ENCODE results near the gene ITCH. TPM values are rescaled to one million over a fixed set of nuclear protein-coding genes. Genes with fewer than 3 reads are reported as not detected.
"Not testable (repeated sequence)": the region's sequence is repeated elsewhere in the genome, so short reads cannot be mapped to it uniquely, and the experiment has no call there.

Gene ITCH
- total RNA-seq, 1 experiment from 2014 or later = 68.3 TPM

DNA sequence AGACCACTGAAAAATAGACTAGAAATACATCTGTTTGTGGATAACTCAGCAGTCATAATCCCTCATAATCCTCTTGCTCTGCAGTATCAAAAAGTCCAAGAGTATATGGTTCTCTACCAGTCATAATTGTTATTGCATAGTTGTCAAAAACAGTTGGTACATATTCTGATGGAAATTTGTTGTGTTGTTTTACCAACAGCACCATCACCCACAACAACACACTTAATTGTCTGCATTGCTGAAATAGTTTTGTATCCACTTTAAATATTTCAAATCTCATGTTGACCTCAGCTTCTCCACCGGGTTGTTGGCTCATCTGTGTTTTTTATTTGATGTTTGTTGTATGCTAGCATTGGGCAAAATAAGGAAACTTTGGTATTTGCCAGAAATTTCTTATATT, 39.4 kb downstream of the ITCH start:
- no TSS peak for BruUV-seq (replicated peaks)
- POLR2A ChIA-PET = interaction anchor here (0.7 to 3.5 kb wide), 7 partner anchors 12 to 287 kb away, joined by 3 to 20 read pairs (median 4); partner anchors contain the start of gene ITCH

GRCh38 chr20:34403063-34403827, 40.2 kb downstream of the ITCH start:
- no peak for TF ChIP-seq CTCF (IDR thresholded peaks at IDR 0.05; ENCODE audit: unreplicated experiment)
- Mint-ChIP-seq H3K36me3 (ENCODE audit: insufficient read depth, unreplicated experiment) (peaks cover 48% of the 10 kb centered on the region), H3K27ac (ENCODE audit: low read depth, unreplicated experiment) (peak overlapping the region; percentile 0), H3K27me3 (ENCODE audit: insufficient read depth, unreplicated experiment) (no peaks in the 10 kb centered on the region), H3K4me3 (ENCODE audit: unreplicated experiment) (no peak overlapping the region), H3K9me3 (ENCODE audit: unreplicated experiment) (no peaks in the 10 kb centered on the region), H3K4me1 (ENCODE audit: insufficient read depth, unreplicated experiment) (peaks cover 26% of the 10 kb centered on the region)
- DNase-seq (ENCODE audit: unreplicated experiment) = no peak
- intact Hi-C loops (cut with micrococcal nuclease) = no loop called here
- ChIA-PET POLR2A (interaction anchor here (0.6 to 3.5 kb wide), 7 partner anchors 11 to 291 kb away, joined by 3 to 20 read pairs (median 4); partner anchors contain the start of genes EIF2S2 and ITCH), CTCF (interaction anchor here (5.3 kb wide), 1 partner anchor 90 kb away, joined by 45 read pairs; no protein-coding TSS in a partner anchor)
- BruUV-seq (replicated peaks) = no TSS peak

More for the DNA sequence above, 39.4 kb downstream of the ITCH start:
- intact Hi-C loops (cut with micrococcal nuclease) = no loop called here
- H3K4me3 Mint-ChIP-seq (ENCODE audit: unreplicated experiment) = no peak overlapping the region
- peaks cover 49% of the 10 kb centered on the region for H3K36me3 Mint-ChIP-seq (ENCODE audit: insufficient read depth, unreplicated experiment)
- H3K27me3 Mint-ChIP-seq (ENCODE audit: insufficient read depth, unreplicated experiment) = no peaks in the 10 kb centered on the region
- no peak for TF ChIP-seq CTCF (IDR thresholded peaks at IDR 0.05; ENCODE audit: unreplicated experiment)
- DNase-seq (ENCODE audit: unreplicated experiment) = no peak
- no peak overlapping the region for H3K27ac Mint-ChIP-seq (ENCODE audit: low read depth, unreplicated experiment)
- CTCF ChIA-PET = interaction anchor here (0.6 to 5.3 kb wide), 4 partner anchors 30 to 90 kb away, joined by 3 to 45 read pairs (median 4); partner anchors contain the start of gene ITCH
- H3K4me1 Mint-ChIP-seq (ENCODE audit: insufficient read depth, unreplicated experiment) = peaks cover 23% of the 10 kb centered on the region
- H3K9me3 Mint-ChIP-seq (ENCODE audit: unreplicated experiment) = no peaks in the 10 kb centered on the region

DNA sequence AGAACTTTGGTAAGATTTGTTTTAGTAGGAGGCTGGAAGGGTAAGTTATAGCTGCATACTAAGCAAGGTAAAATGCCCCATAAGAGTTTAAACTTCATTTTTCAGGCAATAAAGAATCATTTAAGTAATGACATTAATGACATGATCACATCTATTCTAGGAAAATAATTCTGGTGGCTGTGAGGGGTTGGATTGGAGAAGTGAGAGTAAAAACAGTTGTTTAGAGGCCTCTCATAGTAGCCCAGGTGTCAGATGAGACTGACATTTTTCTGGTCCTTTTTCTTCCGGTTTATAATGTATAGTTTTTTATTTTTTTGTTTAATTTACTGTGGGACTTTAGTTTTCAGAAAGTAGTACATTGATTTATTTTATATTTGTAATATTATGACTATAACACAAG, 40.8 kb downstream of the ITCH start:
- Mint-ChIP-seq H3K4me1 (ENCODE audit: insufficient read depth, unreplicated experiment) (peaks cover 26% of the 10 kb centered on the region), H3K27me3 (ENCODE audit: insufficient read depth, unreplicated experiment) (no peaks in the 10 kb centered on the region), H3K36me3 (ENCODE audit: insufficient read depth, unreplicated experiment) (peaks cover 48% of the 10 kb centered on the region), H3K9me3 (ENCODE audit: unreplicated experiment) (no peaks in the 10 kb centered on the region), H3K27ac (ENCODE audit: low read depth, unreplicated experiment) (peak overlapping the region; percentile 0), H3K4me3 (ENCODE audit: unreplicated experiment) (no peak overlapping the region)
- TF ChIP-seq CTCF (IDR thresholded peaks at IDR 0.05; ENCODE audit: unreplicated experiment) = no peak
- BruUV-seq (replicated peaks) = no TSS peak
- intact Hi-C loops (cut with micrococcal nuclease) = no loop called here
- ChIA-PET CTCF (interaction anchor here (5.3 to 5.8 kb wide), 2 partner anchors 91 kb away, joined by 42 to 45 read pairs; no protein-coding TSS in a partner anchor), POLR2A (interaction anchor here (0.6 to 1.1 kb wide), 3 partner anchors 18 to 186 kb away, joined by 3 read pairs; no protein-coding TSS in a partner anchor)
- DNase-seq (ENCODE audit: unreplicated experiment) = no peak

DNA sequence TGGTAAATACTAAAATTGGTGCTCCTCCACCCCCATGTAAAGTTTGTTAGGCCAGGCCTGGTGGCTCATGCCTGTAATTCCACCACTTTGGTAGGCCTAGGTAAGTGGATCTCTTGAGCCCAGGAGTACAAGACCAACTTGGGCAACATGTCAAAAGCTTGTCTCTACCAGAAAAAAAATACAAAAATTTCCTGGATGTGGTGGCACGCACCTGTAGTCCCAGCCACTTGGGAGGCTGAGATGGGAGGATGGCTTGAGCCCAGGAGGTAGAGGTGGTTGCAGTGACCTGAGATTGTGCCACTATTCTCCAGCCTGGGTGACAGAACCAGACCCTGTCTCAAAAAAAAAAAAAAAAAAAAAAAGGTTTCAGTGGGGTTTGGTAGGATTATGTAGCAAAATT, 41.7 kb downstream of the ITCH start:
- Mint-ChIP-seq H3K4me1 (ENCODE audit: insufficient read depth, unreplicated experiment) (peaks cover 26% of the 10 kb centered on the region), H3K9me3 (ENCODE audit: unreplicated experiment) (no peaks in the 10 kb centered on the region), H3K36me3 (ENCODE audit: insufficient read depth, unreplicated experiment) (peaks cover 49% of the 10 kb centered on the region), H3K27me3 (ENCODE audit: insufficient read depth, unreplicated experiment) (no peaks in the 10 kb centered on the region), H3K4me3 (ENCODE audit: unreplicated experiment) (no peak overlapping the region), H3K27ac (ENCODE audit: low read depth, unreplicated experiment) (no peak overlapping the region)
- TF ChIP-seq CTCF (IDR thresholded peaks at IDR 0.05; ENCODE audit: unreplicated experiment) = no peak
- ChIA-PET CTCF (interaction anchor here (0.6 to 5.8 kb wide), 3 partner anchors 32 to 148 kb away, joined by 3 to 42 read pairs (median 5); no protein-coding TSS in a partner anchor), POLR2A (interaction anchor here (0.6 to 1.1 kb wide), 2 partner anchors 71 to 158 kb away, joined by 3 to 4 read pairs; no protein-coding TSS in a partner anchor)
- DNase-seq (ENCODE audit: unreplicated experiment) = no peak
- intact Hi-C loops (cut with micrococcal nuclease) = no loop called here
- BruUV-seq (replicated peaks) = no TSS peak

DNA sequence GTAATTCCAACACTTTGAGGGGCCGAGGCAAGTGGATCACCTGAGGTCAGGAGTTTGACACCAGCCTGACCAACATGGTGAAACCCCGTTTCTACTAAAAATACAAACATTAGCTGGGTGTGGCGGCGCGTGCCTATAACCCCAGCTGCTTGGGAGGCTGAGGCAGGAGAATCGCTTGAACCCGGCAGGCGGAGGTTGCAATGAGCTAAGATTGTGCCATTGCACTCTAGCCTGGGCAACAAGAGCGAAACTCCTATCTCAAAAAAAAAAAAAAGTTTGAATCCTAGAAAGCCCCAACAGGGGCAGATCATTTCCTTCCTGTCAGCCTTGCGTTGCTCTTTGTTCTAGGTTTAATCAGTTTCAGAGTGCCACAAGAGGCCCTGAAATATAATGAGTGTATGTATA, 42.2 kb downstream of the ITCH start:
- peaks cover 23% of the 10 kb centered on the region for H3K4me1 Mint-ChIP-seq (ENCODE audit: insufficient read depth, unreplicated experiment)
- H3K9me3 Mint-ChIP-seq (ENCODE audit: unreplicated experiment); BruUV-seq (replicated peaks); H3K27me3 Mint-ChIP-seq (ENCODE audit: insufficient read depth, unreplicated experiment); DNase-seq (ENCODE audit: unreplicated experiment); intact Hi-C loops (cut with micrococcal nuclease); H3K4me3 Mint-ChIP-seq (ENCODE audit: unreplicated experiment); H3K27ac Mint-ChIP-seq (ENCODE audit: low read depth, unreplicated experiment): not testable (repeated sequence)
- ChIA-PET CTCF (interaction anchor here (0.6 to 5.8 kb wide), 3 partner anchors 31 to 93 kb away, joined by 3 to 42 read pairs (median 5); no protein-coding TSS in a partner anchor), POLR2A (interaction anchor here (0.6 to 0.9 kb wide), 4 partner anchors 64 to 579 kb away, joined by 3 to 5 read pairs (median 4); no protein-coding TSS in a partner anchor)
- peaks cover 49% of the 10 kb centered on the region for H3K36me3 Mint-ChIP-seq (ENCODE audit: insufficient read depth, unreplicated experiment)

DNA sequence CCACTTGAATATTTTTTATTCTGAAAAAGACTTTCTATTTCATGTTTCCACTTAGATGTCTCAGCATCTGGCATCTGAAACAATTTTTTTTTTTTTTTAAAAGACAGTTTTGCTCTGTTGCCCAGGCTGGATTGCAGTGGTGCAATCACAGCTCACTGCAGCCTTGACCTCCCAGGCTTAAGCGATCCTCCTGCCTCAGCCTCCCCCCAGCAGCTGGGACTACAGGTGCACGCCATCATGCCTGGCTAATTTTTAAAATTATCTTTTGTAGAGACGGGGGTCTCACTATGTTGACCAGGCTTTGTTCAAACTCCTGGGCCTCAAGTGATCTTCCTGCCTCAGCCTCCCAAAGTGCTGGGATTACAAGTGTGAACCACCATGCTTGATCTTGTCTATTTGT, 42.9 kb downstream of the ITCH start:
- H3K4me3 Mint-ChIP-seq (ENCODE audit: unreplicated experiment); H3K9me3 Mint-ChIP-seq (ENCODE audit: unreplicated experiment); H3K27ac Mint-ChIP-seq (ENCODE audit: low read depth, unreplicated experiment); H3K27me3 Mint-ChIP-seq (ENCODE audit: insufficient read depth, unreplicated experiment); BruUV-seq (replicated peaks); DNase-seq (ENCODE audit: unreplicated experiment); intact Hi-C loops (cut with micrococcal nuclease): not testable (repeated sequence)
- ChIA-PET POLR2A (interaction anchor here (0.6 to 0.9 kb wide), 4 partner anchors 42 to 580 kb away, joined by 3 to 5 read pairs (median 3); no protein-coding TSS in a partner anchor), CTCF (interaction anchor here (0.7 to 5.8 kb wide), 2 partner anchors 31 to 93 kb away, joined by 3 to 42 read pairs; no protein-coding TSS in a partner anchor)
- Mint-ChIP-seq H3K36me3 (ENCODE audit: insufficient read depth, unreplicated experiment) (peaks cover 49% of the 10 kb centered on the region), H3K4me1 (ENCODE audit: insufficient read depth, unreplicated experiment) (peaks cover 16% of the 10 kb centered on the region)
